Measurements from ENCODE around the gene GAL3ST3.
"Not testable (repeated sequence)": the region's sequence is repeated elsewhere in the genome, so short reads cannot be mapped to it uniquely, and the experiment has no call there.

Gene GAL3ST3

GRCh38 chr11:66032957-66033735 lies 15.8 kb downstream of the GAL3ST3 start:
- DNase-seq (ENCODE audit: low read depth) = no peak
- H3K4me3 ChIP-seq (ENCODE audit: low read length) = no peak overlapping the region
- no peak for TF ChIP-seq CTCF (conservative IDR thresholded peaks at IDR 0.05; ENCODE audit: low read length)

- no peak within 1 kb of the TSS for H3K4me3 ChIP-seq (ENCODE audit: low read length)
- TF ChIP-seq CTCF (conservative IDR thresholded peaks at IDR 0.05; ENCODE audit: low read length) = no peak
- no peak for DNase-seq (ENCODE audit: low read depth)
These were observed 22.9 kb downstream of the GAL3ST3 start, which contains the start of gene CATSPER1 for GRCh38 chr11:66026017-66026529. TSS of gene CATSPER1 (minus strand) at chr11:66026479. CDS start at chr11:66026379, 100 bp downstream.

GRCh38 chr11:66023186-66023440 lies 25.8 kb downstream of the GAL3ST3 start:
- not testable (repeated sequence) for DNase-seq (ENCODE audit: low read depth); H3K4me3 ChIP-seq (ENCODE audit: low read length)

GRCh38 chr11:66022401-66023185 lies 26.4 kb downstream of the GAL3ST3 start:
- TF ChIP-seq CTCF (conservative IDR thresholded peaks at IDR 0.05; ENCODE audit: low read length) = peak; percentile 69
- peak overlapping the region; percentile 32 for H3K4me3 ChIP-seq (ENCODE audit: low read length)
- DNase-seq (ENCODE audit: low read depth) = peak; percentile 46

DNA sequence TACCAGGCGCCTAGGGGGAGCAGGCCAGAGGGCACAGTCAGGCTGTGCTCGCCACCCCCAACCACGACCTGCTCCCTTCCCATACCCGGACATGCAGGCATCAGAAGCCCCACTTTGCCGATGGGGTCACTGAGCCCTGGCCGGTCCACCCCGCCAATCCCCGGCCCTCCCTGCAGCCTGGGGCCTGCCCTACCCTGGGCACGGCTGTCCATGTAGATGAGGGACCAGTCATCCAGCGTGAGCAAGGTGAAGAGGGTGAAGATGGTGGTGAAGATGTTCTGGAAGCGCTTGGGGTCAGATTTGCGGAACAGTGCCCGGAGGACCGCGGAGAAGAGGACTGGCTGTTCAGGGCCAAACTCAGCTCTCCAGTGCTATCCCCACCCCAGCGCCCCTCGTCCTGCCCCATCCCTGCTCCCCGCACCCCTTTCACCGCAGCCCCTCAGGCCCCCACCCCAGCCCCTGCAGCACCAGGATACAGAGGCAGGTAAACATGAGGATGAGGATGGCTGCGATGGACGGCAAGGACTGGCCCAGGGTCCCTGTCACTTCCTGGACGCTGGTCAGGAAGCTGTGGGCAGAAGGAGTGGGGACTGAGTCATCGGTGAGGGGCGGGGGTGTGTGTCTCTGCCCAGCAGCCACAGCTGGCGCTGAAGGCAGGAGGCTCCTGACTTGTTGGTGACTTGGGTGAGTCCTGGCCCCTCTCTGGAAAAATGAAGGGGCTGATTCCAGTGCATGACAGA lies 28.2 kb downstream of the GAL3ST3 start:
- TF ChIP-seq CTCF (conservative IDR thresholded peaks at IDR 0.05; ENCODE audit: low read length) = no peak
- DNase-seq (ENCODE audit: low read depth) = peak; percentile 80
- H3K4me3 ChIP-seq (ENCODE audit: low read length) = no peak overlapping the region

DNA sequence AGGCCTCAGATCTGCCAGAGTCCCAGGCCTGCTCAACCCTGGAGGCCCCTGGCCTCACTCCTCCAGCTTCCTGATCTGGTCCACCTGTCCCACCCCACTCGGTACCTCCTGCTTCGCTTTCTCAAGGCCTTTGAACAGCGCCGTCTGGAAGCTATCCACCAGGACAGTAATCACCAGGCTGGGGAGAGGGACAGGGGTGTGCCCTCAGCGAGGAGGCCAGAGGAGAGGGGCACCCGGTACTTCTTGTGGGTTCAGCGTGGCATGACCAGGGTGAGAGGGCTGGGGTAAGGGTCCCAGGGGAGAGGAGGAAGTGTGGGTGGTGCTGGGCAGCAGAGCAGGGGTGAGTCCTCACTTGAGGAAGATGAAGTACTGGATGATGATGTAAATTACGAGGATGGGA lies 28.7 kb downstream of the GAL3ST3 start:
- no peak for TF ChIP-seq CTCF (conservative IDR thresholded peaks at IDR 0.05; ENCODE audit: low read length)
- no peak for DNase-seq (ENCODE audit: low read depth)
- H3K4me3 ChIP-seq (ENCODE audit: low read length) = no peak overlapping the region

DNA sequence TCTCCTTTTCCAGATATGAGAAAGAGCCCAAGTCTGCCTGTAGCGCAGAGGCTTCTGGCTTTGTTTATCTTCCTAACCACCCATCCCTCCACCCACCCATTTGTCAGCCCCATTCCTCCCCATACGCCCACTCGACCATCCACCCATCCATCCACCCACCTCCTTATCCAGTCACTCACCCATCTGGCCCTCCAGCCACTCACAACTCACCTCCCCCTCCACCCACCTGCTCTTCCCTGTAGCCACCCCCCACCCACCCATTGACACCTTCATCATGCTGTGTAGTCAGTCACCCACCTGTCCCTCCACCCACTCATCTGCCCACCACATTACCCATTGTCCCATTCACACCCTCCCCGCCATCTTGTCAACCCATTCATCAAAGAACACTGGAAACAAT lies 31.6 kb downstream of the GAL3ST3 start:
- no peak for TF ChIP-seq CTCF (conservative IDR thresholded peaks at IDR 0.05; ENCODE audit: low read length)
- H3K4me3 ChIP-seq (ENCODE audit: low read length) = no peak overlapping the region
- no peak for DNase-seq (ENCODE audit: low read depth)
